ENCODE results near the gene PCCA.

- TF ChIP-seq CTCF (IDR thresholded peaks at IDR 0.05) (no peak), POLR2A (IDR thresholded peaks at IDR 0.05; ENCODE audit: low read length) (no peak), EP300 (IDR thresholded peaks at IDR 0.05) (no peak), MYC (IDR thresholded peaks at IDR 0.05; ENCODE audit: borderline replicate concordance, low read length) (no peak), REST (IDR thresholded peaks at IDR 0.05) (no peak), RFX5 (IDR thresholded peaks at IDR 0.05) (no peak)
Observed at GRCh38 chr13:100208626-100209025, 119.7 kb downstream of the PCCA start.

Data from A549 (cell line).